GM12891 (cell line): ENCODE results near the gene SREK1.

Experiments
- POLR2AphosphoS5 ChIP-seq: IDR thresholded peaks from 2 replicates; pipeline ENCODE4 v1.6.1; 2011; ENCODE audit warnings: low read depth, low read length, control low read depth
- POU2F2 ChIP-seq: IDR thresholded peaks from 2 replicates; pipeline ENCODE4 v1.6.1; 2011; ENCODE audit warnings: low read depth, mild to moderate bottlenecking, control low read depth, low read length, moderate library complexity

- TF ChIP-seq POU2F2 (no peak), POLR2AphosphoS5 (no peak)
Measured at GRCh38 chr5:66209794-66210193, 65.7 kb downstream of the SREK1 start.
